ACHN (cell line): ENCODE data around the gene FGF1.
A peak's percentile ranks its signal among the peaks of the same experiment; 100 is the strongest.

Experiments used
- DNase-seq: peaks from one replicate; pipeline ENCODE4 v3.0.0-alpha.2; 2015
- in situ Hi-C: cut with HindIII; loops from 2 replicates; pipeline ENCODE4 v1.10.0; 2017; ENCODE audit warnings: low sequenced_read_pairs, low pct_ligation_motif_present, low pct_unique_long_range_greater_than_20kb

The FGF1 gene

GRCh38 chr5:142569905-142570304 lies 116.0 kb downstream of the FGF1 start:
- in situ Hi-C loops = no loop called here
- no peak for DNase-seq

GRCh38 chr5:142568996-142569335 lies 116.9 kb downstream of the FGF1 start:
- in situ Hi-C loops = no loop called here
- DNase-seq = no peak

- DNase-seq = no peak
- in situ Hi-C loops = no loop called here
These were observed 117.5 kb downstream of the FGF1 start for GRCh38 chr5:142568283-142568995.

- no peak for DNase-seq
These were observed 124.3 kb downstream of the FGF1 start for GRCh38 chr5:142561486-142562097.

GRCh38 chr5:142561029-142561428 lies 124.9 kb downstream of the FGF1 start:
- no peak for DNase-seq
- in situ Hi-C loops = no loop called here

More at GRCh38 chr5:142561486-142562097, 124.3 kb downstream of the FGF1 start:
- in situ Hi-C loops = no loop called here

- DNase-seq = no peak
- in situ Hi-C loops = no loop called here
These were observed 133.8 kb downstream of the FGF1 start for GRCh38 chr5:142552107-142552506.

GRCh38 chr5:142551338-142552067 lies 134.4 kb downstream of the FGF1 start:
- DNase-seq = no peak
- in situ Hi-C loops = no loop called here

GRCh38 chr5:142550471-142550870 lies 135.4 kb downstream of the FGF1 start:
- DNase-seq = no peak
- in situ Hi-C loops = no loop called here

- no peak for DNase-seq
- in situ Hi-C loops = loop anchor here (25.0 kb wide), 1 partner anchor 363 kb away; no protein-coding TSS in a partner anchor
These were observed 136.1 kb downstream of the FGF1 start for GRCh38 chr5:142549834-142550233.

- peak; percentile 91 for DNase-seq
- in situ Hi-C loops = loop anchor here (25.0 kb wide), 1 partner anchor 362 kb away; no protein-coding TSS in a partner anchor
These were observed 137.1 kb downstream of the FGF1 start for GRCh38 chr5:142548739-142549275.

- in situ Hi-C loops = loop anchor here (25.0 kb wide), 1 partner anchor 360 kb away; no protein-coding TSS in a partner anchor
- peak; percentile 6 for DNase-seq
These were observed 138.2 kb downstream of the FGF1 start for GRCh38 chr5:142547445-142548380.

GRCh38 chr5:142545650-142546322 lies 140.1 kb downstream of the FGF1 start:
- in situ Hi-C loops = loop anchor here (25.0 kb wide), 1 partner anchor 358 kb away; no protein-coding TSS in a partner anchor
- DNase-seq = no peak

- no peak for DNase-seq
- in situ Hi-C loops = loop anchor here (25.0 kb wide), 1 partner anchor 358 kb away; no protein-coding TSS in a partner anchor
These were observed 140.8 kb downstream of the FGF1 start for GRCh38 chr5:142544946-142545649.

- in situ Hi-C loops = loop anchor here (25.0 kb wide), 1 partner anchor 357 kb away; no protein-coding TSS in a partner anchor
- DNase-seq = no peak
These were observed 141.7 kb downstream of the FGF1 start for GRCh38 chr5:142544071-142544753.

GRCh38 chr5:142542906-142543305 lies 143.0 kb downstream of the FGF1 start:
- no peak for DNase-seq
- in situ Hi-C loops = loop anchor here (25.0 kb wide), 1 partner anchor 356 kb away; no protein-coding TSS in a partner anchor
